ENCODE results near the gene BARHL1.

The BARHL1 gene

DNA sequence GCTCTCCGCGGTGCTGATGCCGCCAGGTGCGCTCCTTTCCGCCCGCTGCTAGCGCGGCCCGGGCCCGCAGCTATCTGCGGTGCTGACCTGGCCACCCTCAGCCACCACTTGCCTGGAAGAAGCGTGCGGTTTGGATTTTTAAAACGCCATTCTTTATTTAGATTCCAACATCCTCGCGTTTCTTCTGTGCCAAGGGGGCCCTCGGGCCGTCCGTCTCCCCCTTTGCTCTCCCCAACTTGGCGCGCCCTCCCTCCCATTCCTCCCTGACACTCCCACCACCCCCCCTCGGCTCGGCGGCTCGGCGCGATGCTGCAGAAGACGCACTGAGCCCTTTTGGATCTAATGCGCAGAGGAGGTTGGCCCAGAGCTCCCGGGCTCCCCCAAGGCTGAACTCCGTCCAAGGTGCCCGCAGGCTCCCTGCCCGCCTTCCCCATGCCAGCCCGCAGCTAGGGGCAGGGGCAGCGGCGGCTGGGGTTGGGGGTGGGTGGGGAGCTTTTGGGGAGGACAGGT lies at the start of gene BARHL1:
TSS of gene BARHL1 (plus strand) at position 331 of the 510 bp plus-strand sequence. CDS start 192 bp downstream, outside the sequence.
- no peak for DNase-seq

GRCh38 chr9:132534832-132535231 lies 47.6 kb upstream of the BARHL1 start:
- no peak for DNase-seq

DNA sequence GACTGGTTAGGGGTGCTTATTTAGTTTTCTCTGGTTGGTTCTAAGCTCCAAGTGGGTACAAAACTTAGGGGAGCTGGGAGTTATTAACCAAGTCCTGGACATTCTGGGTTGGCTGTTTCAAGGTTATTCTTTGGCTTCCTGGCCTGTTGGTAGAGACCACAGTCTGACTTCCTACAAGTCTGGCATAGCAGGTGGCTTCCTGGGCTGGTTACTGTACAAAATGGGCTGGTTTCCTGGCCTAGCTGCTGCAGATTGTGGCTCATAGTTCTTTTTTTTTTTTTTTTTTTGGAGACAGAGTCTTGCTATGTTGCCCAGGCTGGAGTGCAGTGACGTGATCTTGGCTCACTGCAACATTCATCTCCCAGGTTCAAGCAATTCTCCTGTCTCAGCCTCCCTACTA lies 46.3 kb upstream of the BARHL1 start:
- DNase-seq = no peak

DNA sequence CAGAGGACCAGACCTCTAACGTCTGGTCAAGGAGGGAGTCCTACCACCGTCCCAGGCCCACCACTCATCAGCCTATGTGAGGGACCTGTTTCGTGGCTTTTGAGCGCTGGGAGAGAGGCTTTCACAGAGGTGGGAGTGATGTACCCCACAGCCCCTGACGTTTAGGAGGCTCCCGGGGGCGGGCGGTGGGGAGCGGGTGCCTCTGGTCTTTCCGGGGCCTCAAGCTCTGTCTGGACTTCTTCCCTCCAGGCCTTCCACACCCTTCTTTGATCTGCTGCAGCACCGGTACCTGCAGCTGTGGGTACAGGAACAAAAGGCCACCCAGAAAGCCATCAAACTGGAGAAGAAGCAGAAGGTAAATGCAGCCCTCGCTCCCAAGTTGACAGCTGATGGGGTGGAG lies 45.1 kb upstream of the BARHL1 start:
- no peak for DNase-seq

DNA sequence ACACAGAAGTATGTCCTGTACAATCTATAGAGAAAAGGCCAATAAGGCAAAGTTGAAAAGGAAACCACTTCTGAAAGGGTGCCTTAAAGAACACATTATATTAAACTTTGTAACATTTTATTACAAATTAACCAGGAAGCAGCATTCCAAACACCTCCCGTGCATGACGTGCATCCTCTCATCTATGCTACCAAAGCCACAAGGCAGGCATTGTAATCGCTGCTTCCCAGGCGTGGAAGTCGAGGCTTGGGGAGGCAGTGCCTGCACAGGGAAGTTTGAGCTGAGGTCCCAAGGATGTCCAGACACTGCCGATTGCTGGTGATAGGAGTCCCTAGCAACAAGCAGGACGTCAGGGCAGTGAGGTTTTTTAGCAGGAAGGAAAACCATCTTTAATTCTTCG lies 44.3 kb upstream of the BARHL1 start:
- DNase-seq = no peak

DNA sequence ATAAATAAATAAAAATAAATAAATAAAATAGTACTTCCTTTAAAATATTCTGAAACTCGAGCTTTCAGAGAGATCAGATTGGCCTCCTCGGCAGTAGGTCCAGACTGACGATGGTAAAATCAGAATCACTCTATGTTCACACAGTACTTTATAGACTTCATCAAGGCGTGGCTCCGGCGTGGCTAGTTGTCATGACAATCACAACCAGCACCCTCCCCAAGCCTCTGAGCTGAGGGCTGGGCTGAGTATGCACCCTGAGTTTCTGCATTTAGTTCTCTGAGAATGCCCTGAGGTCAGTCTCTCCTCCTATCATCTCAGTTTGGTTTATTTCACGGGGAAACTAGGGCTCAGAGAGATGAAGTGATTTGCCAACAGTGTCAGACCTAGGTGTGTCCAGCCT lies 43.3 kb upstream of the BARHL1 start:
- no peak for DNase-seq

- no peak for DNase-seq
Observed at GRCh38 chr9:132541051-132541450, 41.4 kb upstream of the BARHL1 start.

- DNase-seq = no peak
Observed at GRCh38 chr9:132541870-132542830, 40.3 kb upstream of the BARHL1 start.

DNA sequence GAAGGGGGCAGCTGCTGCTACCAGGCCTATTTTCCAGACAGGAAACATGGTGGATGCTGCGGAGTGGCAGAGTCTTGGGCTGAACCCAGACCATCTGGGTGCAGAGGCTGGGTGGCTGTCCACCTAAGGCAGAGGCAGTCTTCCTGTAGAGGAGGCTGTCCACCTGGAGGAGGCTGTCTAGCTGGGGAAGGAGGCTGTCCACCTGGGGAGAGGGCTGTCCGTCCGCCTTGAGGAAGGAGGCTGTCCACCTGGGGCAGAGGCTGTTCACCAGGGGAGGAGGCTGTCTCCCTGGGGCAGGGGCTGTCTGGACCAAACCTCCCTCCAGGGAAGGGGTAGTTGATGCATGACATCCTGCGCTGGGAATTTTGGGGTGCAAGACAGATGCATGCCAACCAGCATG lies 39.2 kb upstream of the BARHL1 start:
- no peak for DNase-seq

GRCh38 chr9:132543960-132544359 lies 38.4 kb upstream of the BARHL1 start:
- DNase-seq = no peak

- DNase-seq = no peak
Observed at GRCh38 chr9:132545578-132545977, 36.8 kb upstream of the BARHL1 start.

- no peak for DNase-seq
Observed at GRCh38 chr9:132546148-132547051, 36.0 kb upstream of the BARHL1 start.

- no peak for DNase-seq
Observed at GRCh38 chr9:132547052-132547431, 35.4 kb upstream of the BARHL1 start.

DNA sequence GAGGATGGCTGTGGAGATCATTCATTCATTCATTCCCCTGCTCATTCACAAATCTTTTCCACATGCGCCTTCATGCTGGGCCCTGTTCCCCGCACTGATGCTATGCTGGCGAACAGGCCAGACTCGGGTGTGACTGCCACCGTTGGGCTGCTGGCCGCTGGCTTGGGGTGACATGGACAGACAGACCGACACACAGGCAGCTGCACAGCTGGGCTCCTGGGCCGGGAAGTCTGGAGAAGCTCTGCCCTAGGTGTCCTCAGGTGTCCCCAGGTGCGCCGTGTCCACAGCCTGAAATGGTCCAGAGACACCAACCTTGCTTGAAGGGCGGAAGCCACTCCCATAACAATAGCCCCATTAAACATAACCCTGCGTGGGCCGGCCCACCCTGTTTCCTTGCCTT lies 35.0 kb upstream of the BARHL1 start:
- no peak for DNase-seq

DNA sequence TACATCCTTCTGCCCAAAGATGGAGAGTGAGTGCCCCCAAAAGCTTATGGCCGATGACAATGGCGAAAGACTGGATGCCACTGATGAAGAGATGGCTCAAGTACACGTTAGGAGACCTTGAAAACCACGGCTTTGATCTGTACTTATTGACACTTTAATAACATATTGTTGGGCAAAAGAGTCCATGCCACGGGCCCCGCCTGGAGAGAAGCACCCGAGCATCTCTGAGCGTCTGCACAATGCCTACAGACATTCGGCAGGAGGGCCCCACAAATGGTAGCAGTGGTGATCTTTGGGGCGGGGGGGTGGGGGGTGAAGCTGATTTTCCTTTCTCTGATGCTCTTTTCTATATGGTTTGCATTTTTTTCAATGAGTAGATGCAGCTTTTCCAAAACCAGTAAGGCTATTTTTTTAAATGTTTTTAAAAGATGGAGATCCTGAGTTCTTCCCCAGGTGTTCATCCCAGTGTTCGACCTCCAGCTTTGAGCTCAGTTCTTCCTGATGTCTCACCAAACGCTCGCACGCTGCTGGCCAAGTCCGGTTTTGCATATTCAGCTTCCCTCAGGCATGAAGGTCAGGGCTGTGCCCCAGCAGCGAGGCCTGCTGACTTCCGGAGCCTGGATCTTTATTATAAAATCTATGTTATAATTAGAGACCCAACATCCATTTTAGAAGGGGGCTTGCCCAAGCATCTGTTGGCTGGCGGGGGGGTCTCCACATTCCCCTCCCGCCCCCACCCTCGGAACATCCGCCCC lies 34.3 kb upstream of the BARHL1 start:
- no peak for DNase-seq

DNA sequence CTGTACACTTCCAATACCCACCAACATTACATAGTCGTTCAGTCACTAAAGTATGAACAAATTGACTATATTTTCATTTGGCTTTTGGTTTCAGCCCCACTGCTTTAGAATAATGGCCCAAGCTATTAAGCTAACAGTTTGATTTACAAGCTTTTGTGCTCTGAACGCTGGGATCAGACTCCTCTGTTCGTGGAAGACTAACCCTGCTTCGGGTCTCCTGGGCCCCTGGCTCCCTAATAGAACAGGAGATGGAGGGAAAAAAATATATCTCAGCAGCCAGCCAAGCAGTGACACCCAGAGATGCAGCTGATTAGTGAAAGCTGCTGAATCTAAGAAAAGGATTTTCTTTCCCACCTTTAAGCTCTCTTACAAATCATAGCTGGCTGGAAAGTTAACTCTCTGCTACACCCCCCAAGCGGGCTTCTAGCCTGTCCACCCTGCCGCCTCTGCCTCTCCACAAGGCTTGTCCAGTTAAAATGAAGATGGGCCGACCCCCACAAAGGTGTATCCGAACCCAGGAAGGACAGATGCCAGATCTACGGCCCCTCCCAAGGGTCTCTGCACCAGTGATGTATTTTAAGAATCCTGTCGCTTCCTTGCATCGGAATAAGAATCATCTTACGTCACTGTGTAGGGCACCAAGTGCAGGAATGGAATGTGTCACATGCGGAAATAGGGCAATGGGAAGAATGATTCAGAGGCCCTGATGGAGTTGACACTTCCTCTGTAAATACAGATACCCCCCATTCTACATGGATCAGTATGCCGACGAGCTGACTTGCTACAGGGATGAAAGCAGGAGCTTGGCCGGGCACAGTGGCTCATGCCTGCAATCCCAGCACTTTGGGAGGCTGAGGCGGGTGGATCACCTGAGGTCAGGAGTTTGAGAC lies 33.4 kb upstream of the BARHL1 start:
- no peak for DNase-seq

GRCh38 chr9:132551556-132551955 lies 30.9 kb upstream of the BARHL1 start:
- DNase-seq = no peak

GRCh38 chr9:132552041-132552440 lies 30.4 kb upstream of the BARHL1 start:
- no peak for DNase-seq

DNA sequence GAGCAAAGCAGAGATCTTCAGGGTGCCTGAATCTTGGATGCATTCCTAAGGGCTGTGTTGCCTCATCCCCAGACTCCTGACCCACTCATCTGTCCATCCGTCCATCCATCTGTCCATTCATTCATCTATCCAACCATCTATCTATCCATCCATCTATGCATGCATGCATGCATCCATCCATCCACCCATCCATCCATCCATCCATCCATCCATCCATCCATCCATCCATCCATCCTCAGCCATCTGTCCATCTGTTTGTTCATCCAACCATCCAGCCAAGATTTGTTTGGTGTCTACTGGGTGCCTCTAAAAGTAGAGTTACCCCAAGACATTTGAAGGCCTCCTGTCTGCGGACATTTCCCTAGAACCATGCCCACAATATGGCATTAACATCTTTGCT lies 27.7 kb upstream of the BARHL1 start:
- DNase-seq = no peak

DNA sequence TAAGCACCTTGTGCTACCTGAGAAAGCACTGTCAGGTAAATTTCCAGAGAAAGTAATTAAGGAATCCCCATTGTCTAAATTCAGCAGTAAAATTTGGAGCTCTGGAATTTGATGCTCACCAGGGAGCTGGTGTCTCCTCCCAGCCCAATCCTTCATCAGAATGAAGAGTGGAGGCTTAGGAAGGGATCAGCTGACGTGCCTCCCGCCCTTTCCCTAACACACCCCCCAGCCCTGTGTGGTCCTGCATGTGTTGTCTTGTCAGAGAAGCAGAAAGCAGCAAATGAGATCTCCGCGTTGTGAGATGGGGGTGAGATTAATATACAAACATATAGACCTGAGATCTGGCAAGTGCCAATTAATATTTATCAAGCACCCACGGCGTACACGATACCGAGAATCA lies 26.9 kb upstream of the BARHL1 start:
- no peak for DNase-seq

DNA sequence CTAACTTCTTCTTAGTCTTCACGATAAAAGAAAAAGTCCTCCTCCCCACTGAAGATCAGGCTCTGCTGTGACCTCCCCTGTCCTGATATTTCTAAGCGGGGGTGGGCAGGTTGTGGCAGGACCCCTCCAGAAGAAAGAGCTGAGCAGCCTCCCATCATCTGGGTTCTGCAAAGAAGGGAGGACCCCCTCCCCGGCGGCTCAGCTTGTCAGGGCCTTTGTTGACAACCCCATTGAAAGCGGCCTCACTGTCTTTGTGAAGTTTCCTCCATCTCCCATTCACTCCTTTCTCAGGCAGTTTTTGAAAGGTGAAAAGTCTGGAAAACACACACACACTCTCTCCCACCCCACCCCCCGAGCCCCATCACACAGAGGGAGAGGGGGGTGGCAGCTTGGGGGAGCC lies 26.2 kb upstream of the BARHL1 start:
- no peak for DNase-seq

- DNase-seq = no peak
Observed at GRCh38 chr9:132556714-132557113, 25.7 kb upstream of the BARHL1 start.

Data from stimulated activated naive CD4-positive, alpha-beta T cell (primary cell).